GM12878 (cell line): Measurements from ENCODE around the gene IQGAP2. TPM values are rescaled to one million over a fixed set of nuclear protein-coding genes. Genes with fewer than 3 reads are reported as not detected.

Experiments used
- ATAC-seq: fragments of 200-7000 bp; cut with Tn5 transposase; 3 replicates; pipeline ENCODE4 v1.9.1; 2020; ENCODE audit warnings: mild to moderate bottlenecking, moderate library complexity
- BruUV-seq: library from RNA; stranded (reverse); fragments of 400-500 nt; replicated peaks from 2 replicates; lab custom pipeline; 2021; lab: Mats Ljungman, UMichigan
- CTCF ChIA-PET: fragments of 300-600 bp; sonication (Branson Sonifier 250); formaldehyde crosslinking; extraction: SDS; loops from one replicate; lab custom pipeline; 2021; ENCODE audit warnings: inconsistent platforms; lab: Yijun Ruan, JAX
- POLR2A ChIA-PET: fragments of 350-600 bp; formaldehyde crosslinking; extraction: SDS; loops from one replicate; lab custom pipeline; 2021; ENCODE audit warnings: inconsistent platforms; lab: Charles Lee
- RAD21 ChIA-PET: fragments of 300-600 bp; sonication (Branson Sonifier 250); formaldehyde crosslinking; loops from one replicate; lab custom pipeline; 2023; ENCODE audit warnings: antibody characterized with exemption; ENCODE audit not compliant: unreplicated experiment; lab: Charles Lee
- SMC1A ChIA-PET: fragments of 300-600 bp; sonication (Branson Sonifier 250); formaldehyde crosslinking; loops from one replicate; lab custom pipeline; 2023; ENCODE audit not compliant: unreplicated experiment, uncharacterized antibody; lab: Charles Lee
- DNase-seq: peaks from one replicate; pipeline ENCODE4 v3.0.0-alpha.2; 2011; ENCODE audit warnings: low read depth, low spot score
- FAIRE-seq: peaks from 3 replicates; lab custom pipeline; 2011; peaks lifted over from hg19 to GRCh38; lab: Jason Lieb, UNC
- H2AFZ ChIP-seq: 2 replicates; pipeline ENCODE4 v1.6.0; 2011; ENCODE audit warnings: low read depth, low read length, control low read depth; ENCODE audit not compliant: control insufficient read depth
- H3K27ac ChIP-seq: 2 replicates; pipeline ENCODE4 v1.5.1; 2011; ENCODE audit warnings: control low read depth; ENCODE audit not compliant: control insufficient read depth, insufficient read depth
- H3K27me3 ChIP-seq, 2 experiments: replicated peaks in 1 of 2; 2 replicates each; pipeline versions ENCODE4 v1.6.0 to v1.6.1; 2011; ENCODE audit warnings: low read length in 1 of 2; ENCODE audit not compliant: control insufficient read depth in 2 of 2, insufficient read depth in 2 of 2
- H3K36me3 ChIP-seq, 2 experiments: 2 replicates each; pipeline ENCODE4 v1.5.1; 2011; ENCODE audit warnings: low read length in 1 of 2; ENCODE audit not compliant: control insufficient read depth in 2 of 2, insufficient read depth in 2 of 2
- H3K4me1 ChIP-seq: 2 replicates; pipeline ENCODE4 v1.6.1; 2011; ENCODE audit warnings: mild to moderate bottlenecking, low read length, moderate library complexity, mixed read lengths; ENCODE audit not compliant: control insufficient read depth, insufficient read depth
- H3K4me2 ChIP-seq: 2 replicates; pipeline ENCODE4 v1.6.0; 2011; ENCODE audit warnings: control low read depth; ENCODE audit not compliant: control insufficient read depth, insufficient read depth
- H3K4me3 ChIP-seq: fragments of 200-600 bp; sonication (generic); 2 replicates; pipeline ENCODE4 v1.5.1; 2016
- H3K79me2 ChIP-seq: 2 replicates; pipeline ENCODE4 v1.6.0; 2011; ENCODE audit warnings: low read length; ENCODE audit not compliant: control insufficient read depth, insufficient read depth
- H3K9ac ChIP-seq: 2 replicates; pipeline ENCODE4 v1.8.0; 2011; ENCODE audit warnings: low read length, control low read depth, mixed read lengths; ENCODE audit not compliant: control insufficient read depth, insufficient read depth
- H3K9me3 ChIP-seq: replicated peaks from 3 replicates; pipeline ENCODE4 v1.5.1; 2011; ENCODE audit warnings: mild to moderate bottlenecking, low read length; ENCODE audit not compliant: control insufficient read depth, insufficient read depth
- H4K20me1 ChIP-seq: 2 replicates; pipeline ENCODE4 v1.6.0; 2011; ENCODE audit not compliant: control insufficient read depth, insufficient read depth
- CREB1 ChIP-seq: IDR thresholded peaks from 2 replicates; pipeline ENCODE4 v1.6.1; 2012; ENCODE audit warnings: low read depth, mild to moderate bottlenecking, inconsistent platforms
- CUX1 ChIP-seq: IDR thresholded peaks from 2 replicates; pipeline ENCODE4 v1.6.1; 2012; ENCODE audit warnings: improper control_type of control experiment, low read depth, low read length; ENCODE audit not compliant: insufficient replicate concordance
- EP300 ChIP-seq, 2 experiments: fragments of 150-350 bp in 1 of 2; IDR thresholded peaks; 2 replicates each; pipeline ENCODE4 v1.6.1; 2011 to 2012; ENCODE audit warnings: low read depth in 2 of 2, low read length in 2 of 2, borderline replicate concordance in 1 of 2, improper control_type of control experiment in 1 of 2, inconsistent platforms in 1 of 2; ENCODE audit not compliant: control insufficient read depth in 1 of 2
- HDGF ChIP-seq: fragments of 450-650 bp; IDR thresholded peaks from 2 replicates; pipeline ENCODE4 v1.6.1; 2016; ENCODE audit warnings: antibody characterized with exemption
- MAX ChIP-seq: IDR thresholded peaks from 2 replicates; pipeline ENCODE4 v1.6.1; 2012; ENCODE audit warnings: low read depth, low read length, improper control_type of control experiment
- NBN ChIP-seq: fragments of 450-650 bp; IDR thresholded peaks from 2 replicates; pipeline ENCODE4 v1.6.1; 2016
- NKRF ChIP-seq: fragments of 450-650 bp; conservative IDR thresholded peaks from 2 replicates; pipeline ENCODE4 v1.6.1; 2017; ENCODE audit warnings: mild to moderate bottlenecking, moderate library complexity
- SMC3 ChIP-seq: IDR thresholded peaks from 2 replicates; pipeline ENCODE4 v1.6.1; 2011; ENCODE audit warnings: low read length, improper control_type of control experiment, borderline replicate concordance
- ZNF687 ChIP-seq: fragments of 450-650 bp; IDR thresholded peaks from 2 replicates; pipeline ENCODE4 v1.6.1; 2017; ENCODE audit warnings: mild to moderate bottlenecking, moderate library complexity
- WGBS: methylation state at CpG from one replicate; pipeline ENCODE4 v1.1.6; 2016; ENCODE audit warnings: low lambda C conversion rate; ENCODE audit not compliant: insufficient replicate concordance, insufficient coverage; ENCODE audit errors: missing lambda C conversion rate; 5-methylcytosine and 5-hydroxymethylcytosine counted together
- in situ Hi-C: fragments of 300-500 bp; cut with MboI; formaldehyde crosslinking; loops from 9 replicates; pipeline ENCODE4 v1.14.3; 2018; ENCODE audit warnings: mixed read lengths
- intact Hi-C: fragments of 100-400 bp; cut with micrococcal nuclease; formaldehyde crosslinking; loops from one replicate; pipeline ENCODE4 v1.14.2; 2022; ENCODE audit not compliant: unreplicated experiment
- polyA plus RNA-seq, 11 experiments: library from polyadenylated mRNA; depleted of rRNA in 4 of 11; unstranded in 6 of 11; stranded (reverse) in 5 of 11; fragments of >200 nt; fragmentation: Nextera tagmentation in 4 of 11; fragmentation: Illumina TruSeq in 1 of 11; extraction: Ambion mirVana in 4 of 11; extraction: Trizol in 1 of 11; gene quantifications; 1 replicate in 1 of 11; 2 replicates in 10 of 11; pipeline versions ENCODE4 v1.2.1 to v1.2.3, GENCODE V29; 2011 to 2016; ENCODE audit warnings: inconsistent platforms in 2 of 11, missing spikeins in 2 of 11, low read depth in 1 of 11
- total RNA-seq, 4 experiments: library from RNA; depleted of rRNA in 3 of 4; stranded (reverse); fragments of >200 nt in 3 of 4; fragmentation: Illumina TruSeq in 1 of 4; extraction: Trizol in 1 of 4; gene quantifications; 2 replicates each; pipeline versions ENCODE4 v1.2.1 to v1.2.3, GENCODE V29; 2013 to 2021

Gene IQGAP2
- total and polyA plus RNA-seq, 10 of the 15 experiments (the other 5 are each of a cell fraction or from before 2014, with no cell fraction given) = 14.5 to 41.4 (median 21.8) TPM

GRCh38 chr5:76716456-76717157 is 313.5 kb downstream of the IQGAP2 start:
- Histone ChIP-seq H3K36me3 (no peaks in the 10 kb centered on the region), H2AFZ (peak overlapping the region; percentile 78), H3K4me3 (peak overlapping the region; percentile 79), H3K9me3 (no peaks in the 10 kb centered on the region; the same call in 1 of the 3 replicates), H3K4me2 (peak overlapping the region; percentile 96), H4K20me1 (no peaks in the 10 kb centered on the region), H3K79me2 (no peaks in the 10 kb centered on the region), H3K9ac (peak overlapping the region; percentile 46), H3K27ac (no peak overlapping the region), H3K4me1 (peaks cover 22% of the 10 kb centered on the region), H3K27me3 (peaks cover 0 to 13% of the 10 kb centered on the region in 2 experiments; a peak in 2 of 4 replicates)
- peak; percentile 24 for ATAC-seq
- SMC1A ChIA-PET = interaction anchor here (1.1 to 14.6 kb wide), 7 partner anchors 16 to 66 kb away, joined by 3 to 206 read pairs (median 7); no protein-coding TSS in a partner anchor
- no peak for DNase-seq
- in situ Hi-C loops = loop anchor here (5.0 kb wide), 1 partner anchor 61 kb away; no protein-coding TSS in a partner anchor
- TSS peak; percentile 64 for BruUV-seq
- CTCF ChIA-PET = interaction anchor here (1.2 to 10.7 kb wide), 4 partner anchors 9 to 115 kb away, joined by 3 to 153 read pairs (median 63); no protein-coding TSS in a partner anchor
- intact Hi-C loops = loop anchor here (1.0 to 2.0 kb wide), 4 partner anchors 17 to 116 kb away; no protein-coding TSS in a partner anchor
- RAD21 ChIA-PET = interaction anchor here (0.8 to 11.7 kb wide), 5 partner anchors 10 to 365 kb away, joined by 3 to 254 read pairs (median 4); no protein-coding TSS in a partner anchor
- POLR2A ChIA-PET = interaction anchor here (1.0 to 1.4 kb wide), 3 partner anchors 17 to 22 kb away, joined by 3 to 10 read pairs (median 4); no protein-coding TSS in a partner anchor
- no peak for FAIRE-seq
- WGBS = 27% methylated on average over 29 of the region's 29 CpGs
- no peak for TF ChIP-seq CREB1
- TF ChIP-seq EP300 (IDR thresholded peaks at IDR 0.05; ENCODE audit: borderline replicate concordance in 1 of 2, control insufficient read depth in 1 of 2, low read depth in 2 of 2, low read length in 2 of 2) = no peak
- TF ChIP-seq MAX = no peak
- 0 out of 2 replicates have a peak, but pooled peaks have one; percentile 37 for TF ChIP-seq ZNF687
- no peak for TF ChIP-seq NBN
- no peak for TF ChIP-seq CUX1
- TF ChIP-seq SMC3 = no peak
- TF ChIP-seq NKRF = 0 out of 2 replicates have a peak, but pooled peaks have one; percentile 6
- TF ChIP-seq HDGF = no peak
